Activated T-cell treated with anti-CD3 and anti-CD28 coated beads, Interleukin-2, amount 50 U/mL, for 4 hours (primary cell): Measurements from ENCODE around the gene CDYL2. TPM values are rescaled to one million over a fixed set of nuclear protein-coding genes. Genes with fewer than 3 reads are reported as not detected.
"Not testable (repeated sequence)": the region's sequence is repeated elsewhere in the genome, so short reads cannot be mapped to it uniquely, and the experiment has no call there.

Experiments
- ATAC-seq, 2 donors: fragments of 200-7000 bp; cut with Tn5 transposase; one replicate each; pipeline ENCODE4 v1.10.0; 2021
- DNase-seq: peaks from one replicate; pipeline ENCODE4 v3.0.0-alpha.2; 2020
- H3K27me3 Mint-ChIP-seq: one replicate; pipeline ENCODE4 v1.8.0; 2021; ENCODE audit warnings: low read depth, mixed read lengths
- H3K36me3 Mint-ChIP-seq: one replicate; pipeline ENCODE4 v1.8.0; 2022; ENCODE audit warnings: mixed read lengths; ENCODE audit not compliant: insufficient read depth
- H3K4me1 Mint-ChIP-seq: one replicate; pipeline ENCODE4 v1.8.0; 2021; ENCODE audit warnings: low read depth, mixed read lengths
- H3K4me3 Mint-ChIP-seq: one replicate; pipeline ENCODE4 v1.8.0; 2021; ENCODE audit warnings: mild to moderate bottlenecking, moderate library complexity, mixed read lengths
- H3K9me3 Mint-ChIP-seq: one replicate; pipeline ENCODE4 v1.8.0; 2021; ENCODE audit warnings: mixed read lengths
- total RNA-seq, 3 donors: library from RNA; stranded (reverse); gene quantifications; one replicate each; pipeline ENCODE4 v1.2.1, GENCODE V29; 2021

Gene CDYL2
- total RNA-seq, 3 donors from 2014 or later, result 15.3 to 19.8 (median 15.6) TPM

DNA sequence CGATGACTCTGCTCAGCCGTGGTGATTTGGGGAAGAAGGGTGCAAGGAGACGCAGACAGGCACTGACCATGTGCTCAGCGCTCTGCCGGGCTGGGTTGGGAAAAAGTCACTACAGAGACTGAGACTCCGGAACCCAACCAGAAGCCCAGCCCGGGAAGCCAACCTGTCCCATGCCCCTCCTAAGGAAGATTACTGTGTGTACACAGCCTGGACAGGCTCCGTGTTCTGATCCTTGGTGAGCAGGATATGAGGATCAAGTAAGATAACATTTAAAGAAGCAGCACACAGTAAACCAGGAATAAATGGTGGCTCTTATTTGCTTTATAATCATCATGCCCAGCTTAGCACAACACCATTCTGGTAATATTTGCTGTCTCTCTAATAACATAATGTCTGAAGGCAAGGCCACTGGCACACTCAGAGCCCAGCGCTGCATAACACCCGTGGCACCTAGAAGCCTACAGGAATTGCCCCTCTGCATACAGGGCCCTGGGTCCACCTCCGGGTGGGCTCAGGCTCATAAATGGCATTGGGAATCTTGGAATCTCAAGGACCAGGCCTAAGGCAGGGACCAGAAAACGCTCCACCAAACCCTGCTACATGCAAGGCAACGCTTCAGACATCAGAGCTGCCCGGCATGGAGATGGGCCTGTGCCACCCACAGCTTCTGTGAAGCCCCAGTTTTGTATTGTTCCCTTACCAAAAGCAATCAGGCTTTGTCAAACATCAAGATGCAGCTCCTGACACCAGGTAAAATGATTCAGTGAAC, 150.1 kb downstream of the CDYL2 start:
- no peak for ATAC-seq
- peaks cover 4% of the 10 kb centered on the region for H3K9me3 Mint-ChIP-seq
- no peaks in the 10 kb centered on the region for H3K27me3 Mint-ChIP-seq
- H3K4me3 Mint-ChIP-seq, result no peak overlapping the region
- H3K36me3 Mint-ChIP-seq, result no peaks in the 10 kb centered on the region
- no peak for DNase-seq
- H3K4me1 Mint-ChIP-seq, result peaks cover 49% of the 10 kb centered on the region

DNA sequence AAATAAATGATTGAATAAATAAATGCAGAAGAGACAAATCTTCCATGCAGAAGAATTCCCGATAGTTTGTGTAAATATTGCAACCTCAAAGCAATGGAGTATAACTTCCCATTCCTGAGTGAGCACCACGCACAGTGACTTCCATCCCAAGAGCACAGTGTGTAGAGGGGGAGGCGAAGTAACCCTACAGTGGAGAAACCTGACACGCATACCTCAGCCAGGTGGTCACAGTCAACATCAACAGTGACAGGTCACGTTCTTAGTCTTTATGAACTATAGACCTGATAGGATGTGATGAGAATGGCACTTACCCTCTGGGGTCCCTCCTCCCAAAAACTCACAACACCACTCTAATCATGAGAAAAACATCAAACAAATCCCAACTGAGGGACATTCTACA, 152.0 kb downstream of the CDYL2 start:
- no peaks in the 10 kb centered on the region for H3K36me3 Mint-ChIP-seq
- H3K4me3 Mint-ChIP-seq, result no peak overlapping the region
- ATAC-seq, result no peak
- no peak for DNase-seq
- H3K9me3 Mint-ChIP-seq, result peaks cover 6% of the 10 kb centered on the region
- peaks cover 47% of the 10 kb centered on the region for H3K4me1 Mint-ChIP-seq
- H3K27me3 Mint-ChIP-seq, result no peaks in the 10 kb centered on the region

DNA sequence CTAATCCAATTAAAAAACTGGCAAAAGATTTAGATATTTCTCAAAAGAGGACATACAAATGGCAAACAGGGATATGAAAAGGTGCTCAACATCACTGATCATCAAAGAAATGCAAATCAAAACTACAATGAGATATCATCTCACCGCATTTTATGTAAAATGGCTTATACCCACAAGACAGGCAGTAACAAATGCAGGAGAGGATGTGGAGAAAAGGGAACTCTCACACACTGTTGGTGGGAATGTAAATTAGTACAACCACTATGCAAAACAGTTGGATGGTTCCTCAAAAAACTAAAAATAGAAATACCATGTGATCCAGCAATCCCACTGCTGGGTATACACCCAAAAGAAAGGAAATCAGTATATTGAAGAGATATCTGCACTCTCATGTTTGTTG, 154.1 kb downstream of the CDYL2 start:
- not testable (repeated sequence) for H3K4me3 Mint-ChIP-seq, DNase-seq

DNA sequence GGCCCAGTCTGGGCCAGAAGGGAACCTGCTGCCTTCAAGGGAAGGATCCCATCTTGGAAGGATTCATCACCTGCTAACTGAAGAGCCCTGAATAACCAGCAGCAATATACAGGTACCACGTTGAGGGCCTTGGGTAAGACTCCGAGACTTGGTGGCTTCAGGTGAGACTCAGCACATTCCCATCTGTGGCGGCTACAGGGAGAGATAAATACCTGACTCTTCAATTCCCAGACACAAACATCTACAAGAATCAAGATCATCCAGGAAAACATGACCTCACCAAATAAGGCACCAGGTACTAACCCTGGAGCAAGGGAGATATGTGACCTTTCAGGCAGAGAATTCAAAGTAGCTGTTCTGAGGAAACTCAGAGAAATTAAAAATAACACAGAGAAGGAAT, 164.1 kb downstream of the CDYL2 start:
- Mint-ChIP-seq H3K27me3 (no peaks in the 10 kb centered on the region), H3K4me1 (peaks cover 4% of the 10 kb centered on the region), H3K4me3 (no peak overlapping the region), H3K36me3 (peaks cover 11% of the 10 kb centered on the region), H3K9me3 (peaks cover 12% of the 10 kb centered on the region)
- no peak for ATAC-seq
- no peak for DNase-seq

More for the DNA sequence above, 154.1 kb downstream of the CDYL2 start:
- peak in 1 of 2 donors; percentile 32 for ATAC-seq
- not testable (repeated sequence) for H3K27me3 Mint-ChIP-seq, H3K36me3 Mint-ChIP-seq, H3K9me3 Mint-ChIP-seq
- H3K4me1 Mint-ChIP-seq, result peaks cover 28% of the 10 kb centered on the region

DNA sequence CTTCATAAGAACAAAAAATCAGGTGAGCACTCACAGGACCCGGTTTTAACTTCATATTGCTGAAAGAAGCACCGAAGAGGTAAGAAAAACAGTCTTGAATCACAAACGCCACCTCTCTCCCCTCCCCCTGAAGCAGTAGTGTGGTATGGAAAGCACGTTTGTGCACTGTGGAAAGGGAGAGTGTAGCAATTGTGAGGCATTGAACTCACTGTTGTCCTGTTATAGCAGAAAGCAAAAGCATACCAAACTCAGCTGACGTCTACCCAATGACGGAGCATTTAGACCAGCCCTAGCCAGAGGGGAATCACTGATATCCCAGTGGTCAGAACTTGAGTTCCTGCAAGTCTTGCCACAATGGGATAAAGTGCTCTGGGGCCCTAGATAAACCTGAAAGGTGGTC, 164.8 kb downstream of the CDYL2 start:
- DNase-seq, result no peak
- H3K4me3 Mint-ChIP-seq, result no peak overlapping the region
- H3K27me3 Mint-ChIP-seq, result no peaks in the 10 kb centered on the region
- H3K9me3 Mint-ChIP-seq, result peaks cover 14% of the 10 kb centered on the region
- H3K4me1 Mint-ChIP-seq, result peaks cover 4% of the 10 kb centered on the region
- no peak for ATAC-seq
- peaks cover 11% of the 10 kb centered on the region for H3K36me3 Mint-ChIP-seq

DNA sequence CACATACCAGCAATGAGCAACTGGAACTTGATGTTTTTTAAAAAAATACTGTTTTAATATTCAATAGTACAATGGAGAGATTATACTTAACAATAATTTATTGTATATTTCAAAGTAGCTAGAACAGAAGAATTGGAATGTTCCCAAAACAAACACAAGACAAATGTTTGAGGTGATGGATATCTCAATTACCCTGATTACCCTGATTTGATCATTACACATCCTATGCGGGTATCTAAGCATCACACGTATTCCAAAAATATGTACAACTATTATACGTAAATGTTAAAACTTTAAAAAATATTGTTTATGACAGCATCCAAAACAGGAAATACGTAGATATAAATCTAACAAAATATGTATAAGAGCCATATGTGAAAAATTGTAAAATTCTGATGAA, 166.8 kb downstream of the CDYL2 start:
- no peaks in the 10 kb centered on the region for H3K27me3 Mint-ChIP-seq
- ATAC-seq (no peak), DNase-seq (no peak)
- no peaks in the 10 kb centered on the region for H3K4me1 Mint-ChIP-seq
- H3K36me3 Mint-ChIP-seq, result peaks cover 15% of the 10 kb centered on the region
- H3K9me3 Mint-ChIP-seq, result peaks cover 7% of the 10 kb centered on the region
- H3K4me3 Mint-ChIP-seq, result no peak overlapping the region

DNA sequence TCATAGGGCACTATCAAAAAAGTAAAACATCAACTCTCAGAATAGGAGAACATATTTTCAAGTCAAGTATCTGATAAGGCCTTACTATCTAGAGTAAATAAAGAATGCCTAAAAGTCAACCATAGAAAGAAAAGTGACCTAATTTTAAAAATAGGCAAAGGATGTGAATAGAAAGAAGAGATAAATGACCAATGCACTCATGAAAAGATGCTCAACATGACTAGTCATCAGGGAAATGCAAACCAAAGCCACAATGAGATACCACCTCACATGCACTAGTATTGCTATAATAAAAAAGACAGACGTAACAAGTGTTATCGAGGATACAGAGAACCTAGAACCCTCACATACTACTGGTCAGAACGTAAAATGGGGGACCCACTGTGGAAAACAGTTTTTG, 172.8 kb downstream of the CDYL2 start:
- no peak overlapping the region for H3K4me3 Mint-ChIP-seq
- H3K36me3 Mint-ChIP-seq, result peaks cover 31% of the 10 kb centered on the region
- ATAC-seq (no peak), DNase-seq (no peak)
- H3K27me3 Mint-ChIP-seq, result no peaks in the 10 kb centered on the region
- H3K9me3 Mint-ChIP-seq, result peaks cover 7% of the 10 kb centered on the region
- no peaks in the 10 kb centered on the region for H3K4me1 Mint-ChIP-seq

DNA sequence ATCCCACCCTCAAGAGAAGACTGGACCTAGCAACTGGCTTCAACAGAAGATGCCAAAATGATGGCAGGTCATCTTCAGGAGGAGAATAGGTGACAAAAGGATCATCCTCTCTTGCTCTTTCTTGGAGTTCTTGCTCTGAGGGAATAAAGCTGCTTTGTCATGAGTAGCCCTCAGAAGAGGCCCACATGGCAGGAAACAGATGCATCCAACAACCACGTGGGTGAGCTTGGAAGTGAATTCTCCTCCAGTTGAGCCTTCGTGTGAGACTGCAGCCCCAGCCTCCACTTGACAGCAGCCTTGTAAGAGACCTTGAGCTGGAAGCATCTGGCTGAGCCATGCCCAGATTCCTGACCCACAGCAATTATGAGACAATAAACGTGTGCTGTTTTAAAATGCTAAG, 176.1 kb downstream of the CDYL2 start:
- Mint-ChIP-seq H3K27me3 (no peaks in the 10 kb centered on the region), H3K4me1 (no peaks in the 10 kb centered on the region), H3K36me3 (peaks cover 40% of the 10 kb centered on the region), H3K4me3 (no peak overlapping the region), H3K9me3 (peaks cover 4% of the 10 kb centered on the region)
- no peak for DNase-seq
- ATAC-seq, result no peak

DNA sequence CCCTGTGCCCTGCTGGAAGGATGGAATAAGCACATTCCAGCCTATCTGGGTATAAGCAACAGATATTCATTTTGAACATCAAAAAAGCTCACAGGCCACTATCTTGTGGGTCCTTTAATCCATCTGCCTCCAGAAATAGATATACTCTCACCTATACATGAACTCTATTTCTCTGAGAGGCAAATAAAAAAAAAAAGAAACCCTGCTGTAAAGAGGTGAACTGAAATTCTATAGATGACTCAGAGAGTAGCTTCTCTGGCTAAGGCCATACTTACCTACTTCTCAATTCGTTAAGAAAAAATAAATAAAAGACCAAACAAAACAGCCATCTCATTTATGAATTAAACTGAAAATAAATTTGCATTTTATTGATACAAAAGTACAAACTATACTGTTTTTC, 177.3 kb downstream of the CDYL2 start:
- H3K27me3 Mint-ChIP-seq, result no peaks in the 10 kb centered on the region
- peaks cover 4% of the 10 kb centered on the region for H3K9me3 Mint-ChIP-seq
- no peaks in the 10 kb centered on the region for H3K4me1 Mint-ChIP-seq
- no peak for ATAC-seq
- H3K36me3 Mint-ChIP-seq, result peaks cover 33% of the 10 kb centered on the region
- H3K4me3 Mint-ChIP-seq, result no peak overlapping the region
- no peak for DNase-seq

DNA sequence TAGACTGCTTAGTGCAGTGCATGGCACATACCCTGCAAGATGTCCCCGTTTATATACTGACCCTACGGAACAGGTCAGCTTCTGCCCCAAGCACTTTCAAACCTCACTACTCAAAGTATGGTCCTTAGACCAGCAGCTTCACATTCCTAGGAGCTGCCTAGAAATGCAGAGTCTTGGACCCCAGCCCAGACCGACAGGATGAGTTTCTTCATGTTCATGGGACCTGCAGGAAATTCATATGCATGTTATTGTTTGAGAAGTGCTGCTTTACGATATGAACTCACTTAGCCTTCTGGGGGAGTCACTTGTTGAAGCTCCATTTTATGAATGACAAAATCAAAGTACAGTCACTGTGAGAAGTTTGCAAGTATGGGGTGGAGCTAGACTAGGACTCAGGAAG, 181.0 kb downstream of the CDYL2 start:
- Mint-ChIP-seq H3K36me3 (peaks cover 27% of the 10 kb centered on the region), H3K9me3 (peaks cover 4% of the 10 kb centered on the region), H3K4me1 (no peaks in the 10 kb centered on the region), H3K27me3 (no peaks in the 10 kb centered on the region), H3K4me3 (no peak overlapping the region)
- no peak for ATAC-seq
- no peak for DNase-seq

DNA sequence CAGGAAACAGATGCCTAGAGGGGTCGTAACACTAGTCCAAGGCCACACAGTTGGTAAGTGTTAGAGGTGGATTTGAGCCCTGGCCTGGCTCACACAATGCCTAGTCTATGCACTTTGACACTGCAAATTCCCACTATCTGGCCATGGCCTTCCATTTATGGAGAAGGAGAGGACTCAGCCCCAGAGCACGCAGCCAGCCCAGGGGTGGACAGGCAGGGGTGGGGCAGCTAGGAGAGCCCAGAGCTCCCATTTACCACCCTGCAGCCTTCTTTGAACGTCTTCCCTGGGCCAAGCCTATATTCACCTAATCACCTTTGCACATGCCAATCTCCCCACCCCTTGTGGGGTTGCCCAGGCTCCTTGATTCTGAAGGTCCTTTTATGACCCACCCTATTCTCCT, 182.4 kb downstream of the CDYL2 start:
- Mint-ChIP-seq H3K36me3 (peaks cover 24% of the 10 kb centered on the region), H3K27me3 (no peaks in the 10 kb centered on the region), H3K4me3 (no peak overlapping the region), H3K4me1 (no peaks in the 10 kb centered on the region), H3K9me3 (peaks cover 4% of the 10 kb centered on the region)
- no peak for DNase-seq
- ATAC-seq, result no peak

DNA sequence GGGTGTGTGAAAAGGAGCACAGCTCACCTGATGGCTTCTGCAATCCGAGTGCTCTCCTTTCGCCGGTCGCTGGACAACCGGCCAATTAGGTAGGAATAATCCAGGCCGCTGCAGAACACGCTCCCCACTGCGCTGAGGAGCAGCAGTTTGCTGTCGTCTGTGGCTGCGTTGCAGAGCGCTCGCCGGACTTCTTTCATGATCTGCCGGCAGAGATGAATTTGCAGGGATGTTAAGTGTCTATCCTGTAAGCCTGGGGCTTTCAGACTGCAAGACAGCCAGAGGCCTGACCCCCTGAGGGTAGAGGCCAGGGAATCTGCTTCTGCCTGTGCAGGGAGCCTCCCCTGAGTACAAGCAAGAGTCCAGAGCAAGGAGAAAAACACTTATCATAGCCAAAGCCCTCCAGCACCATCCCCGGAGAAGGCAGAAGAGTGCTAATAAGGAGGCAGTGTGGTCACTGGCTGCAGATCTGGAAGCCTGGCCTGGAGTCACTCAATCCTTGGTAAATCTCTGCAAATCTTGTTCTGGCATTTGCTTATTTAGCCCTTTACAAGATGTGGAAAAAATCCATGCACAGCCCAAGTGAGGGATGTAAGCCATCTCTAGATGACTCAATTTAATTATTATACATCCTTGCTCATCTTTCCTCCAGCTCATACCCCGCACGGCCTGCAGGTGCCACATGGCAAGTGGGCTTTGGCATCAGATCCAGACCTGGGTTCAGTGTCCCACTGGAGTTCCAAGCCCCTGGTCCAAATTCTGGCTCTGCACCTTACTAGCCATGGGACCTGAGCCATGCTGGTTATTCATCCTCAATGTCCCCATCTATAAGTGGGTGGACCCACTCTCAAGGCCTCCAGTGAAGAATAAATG, 183.4 kb downstream of the CDYL2 start:
- Mint-ChIP-seq H3K27me3 (no peaks in the 10 kb centered on the region), H3K36me3 (peaks cover 26% of the 10 kb centered on the region), H3K9me3 (peaks cover 4% of the 10 kb centered on the region), H3K4me1 (no peaks in the 10 kb centered on the region), H3K4me3 (no peak overlapping the region)
- ATAC-seq (no peak), DNase-seq (no peak)

DNA sequence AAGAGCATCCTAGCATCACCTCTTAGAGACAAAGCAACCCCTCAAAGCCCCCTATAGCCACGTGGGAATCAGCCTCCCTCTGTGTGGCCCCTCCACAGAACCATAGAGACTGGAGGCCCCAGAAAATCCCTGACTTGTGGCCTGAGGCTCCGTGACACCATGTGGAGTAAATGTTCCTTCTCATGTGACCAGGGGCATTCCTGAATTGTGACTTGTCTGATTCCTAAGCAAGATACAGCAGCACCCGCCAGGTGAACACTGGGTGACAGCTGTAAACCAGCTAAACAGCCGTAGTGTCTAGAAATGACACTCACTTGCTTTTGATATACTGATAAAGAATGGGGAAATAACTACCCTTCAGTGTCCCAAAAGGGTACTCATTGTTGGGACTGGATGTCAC, 184.6 kb downstream of the CDYL2 start:
- DNase-seq (no peak), ATAC-seq (no peak)
- Mint-ChIP-seq H3K4me3 (no peak overlapping the region), H3K9me3 (peaks cover 4% of the 10 kb centered on the region), H3K27me3 (no peaks in the 10 kb centered on the region), H3K36me3 (peaks cover 31% of the 10 kb centered on the region), H3K4me1 (no peaks in the 10 kb centered on the region)

DNA sequence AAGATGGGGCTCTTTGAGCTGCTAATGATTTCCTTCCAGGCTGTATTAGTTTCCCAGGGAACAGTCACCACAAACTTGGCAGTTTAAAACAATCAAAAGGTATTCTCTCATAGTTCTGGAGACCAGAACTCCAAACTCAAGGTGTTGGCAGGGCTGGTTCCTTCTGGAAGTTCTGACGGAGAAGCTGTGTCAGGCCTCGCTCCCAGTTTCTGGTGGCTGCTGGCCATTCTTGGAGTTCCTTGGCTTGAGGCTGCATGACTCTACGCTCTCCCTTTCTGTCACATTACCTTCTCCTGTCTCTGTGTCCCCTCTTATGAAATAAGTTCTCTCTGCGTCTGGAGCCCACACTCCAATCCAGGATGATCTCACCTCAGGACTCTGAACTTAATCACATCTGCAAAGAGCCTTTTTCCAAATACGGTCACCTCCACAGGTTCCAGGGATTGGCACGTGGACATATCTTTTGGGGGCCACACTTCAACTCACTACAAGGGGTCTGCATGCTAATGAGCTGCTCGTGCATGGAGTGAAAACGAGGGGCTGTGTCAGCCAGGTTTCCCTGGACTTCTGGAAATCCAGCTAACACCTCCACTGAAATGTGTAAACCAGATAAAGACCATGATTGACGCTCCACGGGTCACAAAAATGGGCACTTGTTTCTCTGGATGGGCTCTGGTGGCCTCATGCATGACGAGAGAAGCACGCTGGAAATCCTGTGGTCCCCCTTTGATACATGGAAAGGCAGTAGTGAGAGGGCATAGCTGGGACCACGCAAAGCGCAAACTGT, 185.3 kb downstream of the CDYL2 start:
- ATAC-seq (no peak), DNase-seq (no peak)
- H3K9me3 Mint-ChIP-seq, result no peaks in the 10 kb centered on the region
- H3K27me3 Mint-ChIP-seq, result no peaks in the 10 kb centered on the region
- H3K4me3 Mint-ChIP-seq, result no peak overlapping the region
- no peaks in the 10 kb centered on the region for H3K4me1 Mint-ChIP-seq
- H3K36me3 Mint-ChIP-seq, result peaks cover 27% of the 10 kb centered on the region
